HG02870 (cell line): ENCODE measurements around the gene PALMD.

Experiments
- ATAC-seq: cut with Tn5 transposase; IDR thresholded peaks from one replicate; pipeline ENCODE4 v1.9.1; 2021; ENCODE audit warnings: mild to moderate bottlenecking, moderate library complexity; ENCODE audit not compliant: unreplicated experiment

PALMD gene

DNA sequence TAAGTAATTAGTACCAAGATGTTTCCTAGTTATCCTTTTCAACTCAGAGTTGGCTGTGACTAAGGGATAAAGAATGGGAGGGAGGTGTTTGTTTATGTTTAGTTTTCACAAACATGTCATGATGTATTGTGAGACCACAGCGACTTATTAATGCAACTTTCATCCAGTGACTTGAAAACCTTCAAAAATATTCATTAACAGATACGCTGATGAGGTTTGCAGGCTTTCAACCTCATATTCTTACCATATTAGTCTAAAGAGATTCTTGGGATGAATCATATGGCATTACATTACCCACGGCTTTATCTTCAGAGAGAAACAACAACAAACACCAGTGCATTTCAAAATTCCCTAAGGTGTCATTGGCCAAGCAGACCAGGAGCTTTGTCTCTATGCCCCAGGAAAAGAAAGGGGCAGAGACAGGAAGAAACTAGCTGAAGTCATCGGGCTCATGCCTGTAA lies 36.4 kb downstream of the PALMD start:
- ATAC-seq, result no peak

DNA sequence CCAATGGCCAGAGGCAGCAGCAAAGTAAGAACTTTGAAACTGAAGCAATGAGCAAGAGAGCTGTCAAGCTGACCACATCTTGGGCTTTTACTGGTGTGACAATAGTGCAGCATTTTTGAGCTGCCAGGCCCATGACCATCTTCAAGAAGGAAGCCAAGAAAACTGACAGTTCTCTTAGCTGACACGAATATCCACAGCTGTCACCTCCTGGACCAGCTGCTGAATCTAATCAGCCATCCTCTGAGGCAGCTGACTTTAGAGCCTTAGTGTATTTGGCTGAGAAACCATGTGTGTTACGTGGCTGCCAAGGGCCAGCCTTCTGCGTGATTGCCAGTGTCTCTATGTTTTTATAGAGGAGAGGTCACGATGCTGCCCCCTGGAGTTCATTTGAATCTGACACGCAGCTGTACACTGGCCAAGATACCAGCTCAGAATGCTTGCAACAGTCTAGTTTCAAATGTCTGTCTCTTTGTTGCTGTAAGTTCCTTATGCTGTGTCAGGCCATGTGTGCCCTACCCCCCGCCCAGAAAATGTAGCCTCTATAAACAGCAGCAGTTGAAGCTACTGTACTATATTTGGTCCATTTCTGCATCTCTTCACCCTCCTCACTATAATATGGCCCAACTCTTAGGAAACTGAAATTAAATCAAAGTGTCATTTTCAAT lies 39.7 kb downstream of the PALMD start:
- peak; percentile 97 for ATAC-seq

- ATAC-seq, result no peak
Observed at GRCh38 chr1:99691175-99691574, 45.3 kb downstream of the PALMD start.

- ATAC-seq, result no peak
Observed at GRCh38 chr1:99696616-99697015, 50.7 kb downstream of the PALMD start.

GRCh38 chr1:99697580-99697979 lies 51.7 kb downstream of the PALMD start:
- ATAC-seq, result no peak

DNA sequence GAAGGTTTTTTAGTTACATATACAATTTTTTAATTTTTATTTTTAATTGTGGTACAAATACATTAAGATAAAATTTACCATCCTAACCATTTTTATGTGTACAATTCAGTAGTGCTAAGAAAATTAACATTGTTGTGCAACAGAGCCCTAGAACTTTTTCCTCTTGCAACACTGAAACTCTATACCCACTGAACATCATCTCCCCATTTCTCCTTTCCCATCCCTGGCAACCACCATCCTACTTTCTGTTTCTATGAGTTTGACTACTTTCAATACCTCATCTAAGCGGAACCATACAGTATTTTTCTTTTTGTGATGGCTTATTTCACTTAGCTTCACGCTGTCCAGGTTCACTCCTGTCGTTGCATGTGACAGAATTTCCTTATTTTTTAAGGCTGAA lies 54.1 kb downstream of the PALMD start:
- no peak for ATAC-seq

GRCh38 chr1:99702221-99702620 lies 56.3 kb downstream of the PALMD start:
- no peak for ATAC-seq

DNA sequence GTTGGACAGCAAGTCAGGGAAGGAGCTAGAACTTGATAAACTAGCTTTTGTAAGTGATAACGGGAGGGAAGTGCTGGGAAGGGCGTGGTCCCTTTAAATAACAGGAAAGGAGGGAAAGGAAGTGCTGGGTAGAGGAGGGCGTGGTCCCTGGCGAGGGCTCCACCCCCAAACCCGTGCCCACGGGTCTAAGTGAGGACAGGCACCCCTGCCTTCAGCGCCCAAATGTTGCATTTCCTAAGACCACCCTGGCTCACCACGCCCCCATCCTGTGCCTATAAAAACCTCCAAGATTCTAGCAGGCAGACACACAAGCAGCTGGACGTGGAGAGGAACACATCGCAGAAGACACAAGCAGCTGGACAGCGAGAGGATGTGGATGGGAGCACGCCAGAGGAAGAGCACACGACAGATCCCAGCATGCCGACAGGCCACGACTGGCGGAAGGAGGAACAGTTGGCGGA lies 58.5 kb downstream of the PALMD start:
- ATAC-seq, result no peak

DNA sequence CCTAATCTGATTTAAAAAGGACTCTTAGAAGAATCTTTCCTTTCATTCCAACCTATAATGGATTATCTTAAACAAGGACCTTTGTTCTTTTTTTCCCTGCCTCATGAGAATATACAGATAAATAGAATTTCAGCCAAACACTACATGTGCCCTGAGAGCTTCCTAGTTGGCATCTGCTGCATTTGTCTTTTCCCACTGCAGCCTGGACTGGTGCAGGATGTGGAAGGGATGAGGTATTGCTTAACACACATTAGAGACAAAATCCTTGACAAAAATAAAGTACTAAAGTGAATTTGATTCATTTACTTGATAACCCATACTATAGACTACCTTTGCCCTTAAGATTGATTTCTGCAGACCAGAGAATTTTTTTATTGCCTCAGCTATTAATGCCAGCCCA lies 59.5 kb downstream of the PALMD start:
- no peak for ATAC-seq

DNA sequence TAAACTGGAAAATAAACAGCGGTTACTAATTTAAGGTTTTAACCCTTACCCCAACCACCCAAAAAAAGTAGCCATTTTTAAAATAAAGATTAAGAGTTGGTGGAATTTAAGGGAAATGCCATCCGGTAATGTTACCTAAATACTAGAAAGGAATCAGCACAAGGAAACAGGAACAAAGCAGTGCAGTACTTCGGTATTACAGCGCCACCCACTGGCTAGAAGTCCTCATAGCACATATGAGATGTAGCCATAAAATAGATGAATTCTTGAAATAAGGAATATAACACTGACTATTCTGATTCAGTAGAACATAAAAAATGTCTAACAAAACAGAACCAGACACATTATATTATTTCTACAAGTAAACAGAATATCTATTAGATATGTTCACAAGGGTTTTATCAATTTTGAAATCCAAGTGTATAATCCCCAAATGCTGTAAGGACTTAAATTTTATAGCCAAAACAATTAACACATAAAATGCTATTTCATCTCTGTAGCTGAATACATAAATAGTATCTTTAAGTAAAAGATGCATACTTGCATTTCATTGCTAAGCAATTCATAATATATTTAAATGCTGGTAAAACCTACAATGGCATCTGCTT lies 61.7 kb downstream of the PALMD start:
- peak; percentile 71 for ATAC-seq

- ATAC-seq, result no peak
Observed at GRCh38 chr1:99710994-99711393, 65.1 kb downstream of the PALMD start.

GRCh38 chr1:99713006-99713405 lies 67.1 kb downstream of the PALMD start:
- no peak for ATAC-seq

GRCh38 chr1:99717005-99717404 lies 71.1 kb downstream of the PALMD start:
- ATAC-seq, result no peak

DNA sequence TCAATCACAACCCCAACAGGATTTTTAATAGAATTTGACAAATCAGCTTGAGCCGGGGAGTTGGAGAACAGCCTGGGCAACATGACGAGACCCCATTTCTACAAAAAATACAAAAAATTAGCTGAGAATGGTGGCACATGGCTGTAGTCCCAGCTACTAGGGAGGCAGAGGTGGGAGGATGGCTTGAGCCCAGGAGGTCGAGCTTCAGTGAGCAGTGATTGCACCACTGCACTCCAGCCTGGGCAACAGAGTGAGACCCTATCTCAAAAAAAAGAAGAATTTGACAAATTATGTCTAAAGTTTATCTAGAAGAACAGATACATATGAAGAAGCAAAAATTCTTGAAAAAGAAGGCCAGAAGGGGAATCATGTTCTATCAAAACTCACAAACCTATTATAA lies 77.3 kb downstream of the PALMD start:
- no peak for ATAC-seq

DNA sequence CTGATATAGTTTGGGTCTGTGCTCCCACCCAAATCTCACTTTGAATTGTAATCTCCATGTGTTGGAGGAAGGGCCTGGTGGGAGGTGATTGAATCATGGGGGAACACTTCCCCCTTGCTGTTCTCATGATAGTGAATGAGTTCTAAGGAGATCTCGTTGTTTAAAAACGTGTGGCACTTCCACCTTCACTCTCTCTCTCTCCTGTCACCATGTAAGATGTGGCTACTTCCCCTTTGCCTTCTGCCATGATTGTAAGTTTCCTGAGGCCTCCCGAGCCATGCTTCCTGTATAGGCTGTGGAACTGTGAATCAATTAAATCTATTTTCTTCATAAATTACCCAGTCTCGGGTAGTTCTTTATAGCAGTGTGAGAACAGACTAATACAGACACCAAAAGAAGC lies 80.1 kb downstream of the PALMD start:
- ATAC-seq, result no peak

DNA sequence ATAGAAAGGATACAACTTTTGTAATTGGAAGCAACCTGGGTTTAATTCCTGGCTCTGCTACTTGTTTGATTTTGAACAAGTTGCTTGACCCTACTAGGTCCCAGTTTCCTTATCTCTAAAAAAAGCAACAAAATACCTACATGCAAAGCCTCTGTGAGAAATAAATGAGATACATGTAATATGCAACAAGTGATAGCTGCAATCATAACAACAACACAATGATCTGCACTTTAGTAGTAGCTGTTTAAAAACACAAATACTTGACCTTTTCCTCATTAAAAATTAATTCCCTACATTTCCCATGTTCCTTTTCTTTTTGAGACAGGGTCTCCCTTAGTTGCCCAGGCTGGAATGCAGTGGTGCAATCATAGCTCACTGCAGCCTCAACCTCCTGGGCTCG lies 80.5 kb downstream of the PALMD start:
- no peak for ATAC-seq

DNA sequence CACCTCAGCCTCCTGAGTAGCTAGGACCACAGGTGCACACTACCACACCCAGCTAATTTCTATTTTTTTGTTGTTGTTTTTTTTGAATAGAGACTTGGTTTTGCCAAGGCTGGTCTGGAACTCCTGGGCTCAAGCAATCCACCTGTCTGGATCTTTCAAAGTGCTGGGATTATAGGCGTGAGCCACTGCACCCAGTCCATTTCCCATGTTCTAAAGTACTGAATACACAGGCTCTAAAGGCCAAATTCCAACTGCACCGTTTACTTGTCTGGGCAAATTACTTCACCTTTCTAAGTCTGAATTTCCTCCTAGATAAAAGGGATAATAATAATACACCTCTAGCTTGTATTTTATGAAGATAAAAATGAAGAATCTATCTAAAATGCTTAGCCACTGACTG lies 80.9 kb downstream of the PALMD start:
- ATAC-seq, result no peak

DNA sequence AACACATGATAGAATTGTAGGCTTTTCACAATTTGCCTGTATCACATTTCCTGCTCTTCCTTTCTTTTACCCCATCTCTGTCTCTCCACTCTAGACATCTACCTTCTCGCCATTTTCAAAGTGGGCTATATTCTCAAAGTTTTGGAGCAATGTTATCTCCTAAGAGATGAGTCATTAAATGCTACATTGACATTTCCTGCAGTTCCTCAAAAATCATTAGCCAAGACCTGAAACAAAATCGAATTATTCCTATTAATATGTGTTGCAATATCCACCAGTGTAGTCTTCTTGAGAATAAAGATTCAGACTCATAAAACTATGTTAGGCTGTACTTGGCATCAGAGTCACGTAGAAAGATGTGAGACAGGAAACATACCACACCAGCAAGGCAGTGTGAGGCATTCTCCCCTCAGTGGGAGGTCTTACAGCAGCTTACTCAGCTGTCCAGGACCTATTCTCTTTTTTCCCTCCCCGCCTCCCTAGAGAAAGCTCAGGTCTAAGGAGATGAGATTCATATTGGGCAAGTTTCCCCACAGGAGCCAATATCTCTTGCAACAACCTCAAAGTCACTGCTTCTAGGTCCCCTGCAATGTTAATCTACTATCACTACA lies 81.8 kb downstream of the PALMD start:
- ATAC-seq, result no peak

DNA sequence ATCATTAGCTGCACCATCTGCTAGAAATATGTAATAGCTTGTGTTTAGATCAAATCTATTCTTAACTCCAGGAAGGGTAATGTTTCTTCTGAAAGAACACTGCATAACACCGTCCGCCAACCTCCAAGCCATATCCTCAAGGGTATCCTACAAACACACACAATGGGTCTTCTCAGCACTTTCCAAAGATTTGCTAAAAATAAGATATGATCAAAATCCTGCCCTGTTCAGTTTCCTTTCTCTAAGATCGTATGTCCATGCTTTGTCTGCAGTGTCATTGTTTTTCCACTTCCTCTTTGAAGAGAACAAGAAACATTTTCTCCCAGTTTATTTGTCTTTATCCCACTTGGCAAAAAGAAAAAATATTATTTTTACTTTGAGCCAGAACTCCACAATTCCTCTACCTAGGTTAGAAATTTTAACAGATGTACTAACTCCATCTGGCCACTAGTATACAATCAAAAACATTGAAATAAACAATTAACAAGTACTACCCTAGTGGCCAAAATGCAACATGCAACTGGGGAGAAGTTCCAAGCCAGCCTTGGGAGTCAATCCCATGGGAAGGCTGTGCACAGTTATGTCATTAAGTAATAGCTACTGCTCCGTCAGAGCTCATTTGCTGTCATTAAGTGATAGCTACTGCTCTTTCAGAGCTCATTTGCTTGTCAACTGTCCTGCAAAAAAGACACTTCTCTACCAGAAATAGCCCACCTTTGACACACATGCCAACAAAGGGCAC lies 82.8 kb downstream of the PALMD start:
- peak; percentile 61 for ATAC-seq

DNA sequence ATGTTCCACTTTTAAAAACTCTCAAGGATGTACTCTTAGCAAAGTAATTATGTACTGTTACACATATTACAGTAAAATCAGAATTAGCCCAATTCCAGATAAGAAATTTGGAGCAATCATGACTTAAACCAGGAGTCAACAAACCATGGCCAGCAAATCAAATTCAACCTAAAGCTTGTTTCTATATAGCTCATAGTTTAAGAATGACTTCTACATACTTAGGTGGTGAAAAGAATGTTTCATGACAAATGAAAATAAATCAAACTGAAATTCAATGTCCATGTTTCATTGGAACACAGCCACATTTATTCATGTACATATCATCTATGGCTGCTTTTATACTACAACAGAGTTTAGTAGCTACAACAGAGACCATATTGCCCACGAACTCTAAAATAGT lies 85.5 kb downstream of the PALMD start:
- no peak for ATAC-seq

- ATAC-seq, result no peak
Observed at GRCh38 chr1:99735852-99736251, 89.9 kb downstream of the PALMD start.

DNA sequence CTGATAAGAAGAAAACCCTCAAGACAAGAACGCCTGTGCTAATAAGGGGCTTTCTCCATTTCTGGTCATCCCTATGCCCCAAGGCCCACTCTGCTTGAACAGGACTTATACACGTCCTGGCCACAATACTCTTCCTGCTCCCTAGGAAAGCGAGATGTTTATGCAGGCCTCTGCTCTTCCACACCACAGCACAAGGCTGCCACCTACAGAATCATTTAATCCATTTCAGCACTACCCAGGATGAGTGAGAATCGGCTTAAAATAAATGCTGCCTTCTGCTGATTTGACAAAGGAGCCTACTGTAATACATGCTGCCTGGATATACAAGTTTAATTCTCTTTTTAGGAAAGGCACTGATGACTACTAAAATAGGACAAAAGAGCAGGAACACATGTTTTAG lies 91.1 kb downstream of the PALMD start:
- no peak for ATAC-seq
